GM19372 (cell line): ENCODE measurements around the gene OR1L6.

Source experiments
- ATAC-seq: cut with Tn5 transposase; IDR thresholded peaks from one replicate; pipeline ENCODE4 v1.9.1; 2021; ENCODE audit warnings: mild to moderate bottlenecking, low read depth, moderate library complexity; ENCODE audit not compliant: unreplicated experiment

OR1L6 gene

DNA sequence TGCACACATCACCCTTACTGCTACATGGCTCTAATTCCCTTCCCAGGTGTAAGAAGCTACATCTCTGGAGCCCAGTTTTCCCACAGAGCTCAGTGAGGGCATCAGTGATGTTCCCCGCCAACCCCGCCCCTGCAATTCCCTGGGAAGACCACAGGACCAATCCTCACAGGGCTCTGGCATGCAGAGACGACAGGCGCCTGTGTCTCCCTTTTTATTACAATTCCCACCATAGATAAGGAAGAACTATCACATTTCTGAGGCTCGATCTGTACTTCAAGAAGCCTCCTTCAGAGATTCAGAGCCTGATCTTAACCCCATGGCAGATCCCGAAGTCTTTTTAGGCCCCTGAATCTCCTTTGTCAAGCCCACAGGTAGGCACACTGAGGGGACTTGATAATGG, at the start of gene OR1L6:
OR1L6 (plus strand) TSS at position 301 of the 400 bp plus-strand sequence. CDS start 7,545 bp downstream, outside the sequence.
- ATAC-seq, result no peak

GRCh38 chr9:122695696-122696095, 46.4 kb upstream of the OR1L6 start:
- ATAC-seq, result no peak

DNA sequence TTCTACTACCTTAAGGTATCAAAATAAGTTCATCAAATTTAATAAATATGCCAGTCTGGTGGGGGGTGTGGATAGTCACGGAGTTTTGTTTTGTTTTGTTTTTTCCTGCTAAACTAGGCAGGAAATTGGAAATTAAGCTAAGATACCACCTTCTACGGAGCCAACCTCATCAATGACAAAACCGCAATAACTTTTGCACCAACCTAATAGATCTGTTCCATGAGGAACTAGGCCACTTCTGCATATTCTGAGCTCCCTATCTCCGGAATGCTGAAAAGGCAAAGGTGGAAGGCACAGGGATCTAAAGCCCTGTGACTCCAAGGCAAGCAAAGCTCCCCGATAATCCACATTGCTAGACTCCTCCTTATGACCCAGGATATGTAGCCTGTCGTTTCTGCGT, 24.1 kb upstream of the OR1L6 start:
- ATAC-seq, result no peak

GRCh38 chr9:122719218-122719617, 22.9 kb upstream of the OR1L6 start:
- no peak for ATAC-seq

DNA sequence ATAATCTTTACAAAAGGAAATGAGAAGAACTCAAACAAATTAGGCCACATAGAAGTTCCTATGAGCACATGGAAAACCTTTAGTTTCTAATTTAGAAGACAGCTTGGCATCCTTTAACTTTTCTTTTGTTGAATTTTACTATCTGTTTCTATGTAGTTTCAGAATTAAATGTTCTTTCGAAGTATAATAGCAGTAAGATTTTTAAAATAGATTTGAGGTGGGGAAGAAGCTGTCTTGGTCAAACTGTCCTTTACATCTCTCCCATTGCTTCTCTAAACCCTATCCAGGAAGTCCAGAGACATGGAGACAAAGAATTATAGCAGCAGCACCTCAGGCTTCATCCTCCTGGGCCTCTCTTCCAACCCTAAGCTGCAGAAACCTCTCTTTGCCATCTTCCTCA, 18.4 kb upstream of the OR1L6 start, which contains the start of gene OR1L4:
OR1L4 (plus strand) TSS at position 301 of the 400 bp plus-strand sequence; CDS start at position 301, 0 bp downstream.
- no peak for ATAC-seq

GRCh38 chr9:122754825-122755224, 12.7 kb downstream of the OR1L6 start:
- no peak for ATAC-seq

GRCh38 chr9:122767817-122768216, 25.7 kb downstream of the OR1L6 start:
- ATAC-seq, result no peak

- no peak for ATAC-seq
These were observed 34.9 kb downstream of the OR1L6 start for GRCh38 chr9:122777052-122777451.

DNA sequence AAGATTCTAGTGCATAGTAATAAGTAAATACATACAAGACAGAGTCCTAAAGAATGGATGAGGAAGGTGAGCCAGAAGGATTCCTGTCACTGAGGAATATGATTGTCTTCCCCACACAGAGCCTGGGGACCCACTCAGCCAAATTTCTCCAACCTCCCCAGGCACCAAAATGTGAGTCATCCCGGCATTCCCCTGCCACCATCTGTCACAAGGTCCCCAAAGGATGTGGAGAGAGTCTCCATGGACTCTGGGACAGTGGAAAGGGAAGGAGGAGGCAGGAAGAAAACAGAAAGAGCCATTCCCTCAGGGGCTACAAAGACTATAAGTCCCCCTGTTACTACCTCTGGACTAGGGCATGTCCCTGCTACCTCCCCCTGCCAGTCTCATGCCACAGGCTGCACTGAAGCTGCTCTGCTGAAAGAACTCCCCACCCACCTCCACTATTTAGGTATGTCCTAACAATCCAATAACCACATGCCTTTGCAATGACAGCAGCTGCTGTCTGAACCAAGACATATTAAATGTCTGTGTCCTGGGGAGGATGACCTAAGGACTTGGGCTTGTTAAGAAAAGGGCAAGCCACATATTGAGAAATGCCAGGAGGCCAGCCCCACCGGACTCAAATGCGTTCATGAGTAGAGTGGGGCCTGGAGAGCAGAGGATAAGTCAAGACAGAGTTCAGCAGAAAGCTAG, 36.0 kb downstream of the OR1L6 start:
- no peak for ATAC-seq

DNA sequence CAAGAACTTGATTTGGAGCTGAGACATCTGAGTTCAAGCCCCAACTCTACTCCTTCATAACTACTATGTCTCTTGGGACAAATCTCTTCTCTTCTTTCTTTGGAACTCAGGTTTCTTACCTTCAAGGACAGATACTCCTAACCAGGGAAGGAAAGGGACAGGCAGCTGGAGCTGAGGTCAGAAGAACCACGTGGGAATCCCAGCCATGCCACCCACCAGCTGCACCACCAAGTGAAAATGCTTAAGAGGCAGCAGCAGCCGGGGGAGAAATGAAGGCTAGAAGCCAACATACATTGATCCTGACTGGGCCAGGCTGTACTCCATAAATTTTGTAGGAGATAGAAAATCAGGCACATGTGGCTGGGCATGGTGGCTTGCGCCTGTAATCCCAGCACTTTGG, 37.1 kb downstream of the OR1L6 start:
- no peak for ATAC-seq

DNA sequence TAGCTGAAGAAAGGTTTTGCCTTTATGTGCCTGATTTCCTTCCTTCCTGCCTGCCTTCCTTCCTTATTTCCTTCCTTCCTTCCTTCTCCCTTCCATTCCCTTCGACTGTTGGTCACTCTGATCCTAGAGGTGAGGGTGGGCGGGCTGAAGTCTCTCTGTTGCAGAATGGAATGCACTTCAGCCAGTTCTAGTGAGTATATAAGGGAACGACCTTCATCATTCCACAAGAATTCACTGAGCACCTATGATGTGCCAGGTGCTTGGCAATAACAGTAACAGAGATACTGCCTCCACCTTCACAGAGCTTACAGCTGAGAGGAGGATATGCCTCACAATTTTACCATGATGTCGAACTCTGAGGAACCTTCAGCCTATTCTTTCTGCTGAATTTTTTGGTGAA, 37.9 kb downstream of the OR1L6 start:
- ATAC-seq, result no peak

DNA sequence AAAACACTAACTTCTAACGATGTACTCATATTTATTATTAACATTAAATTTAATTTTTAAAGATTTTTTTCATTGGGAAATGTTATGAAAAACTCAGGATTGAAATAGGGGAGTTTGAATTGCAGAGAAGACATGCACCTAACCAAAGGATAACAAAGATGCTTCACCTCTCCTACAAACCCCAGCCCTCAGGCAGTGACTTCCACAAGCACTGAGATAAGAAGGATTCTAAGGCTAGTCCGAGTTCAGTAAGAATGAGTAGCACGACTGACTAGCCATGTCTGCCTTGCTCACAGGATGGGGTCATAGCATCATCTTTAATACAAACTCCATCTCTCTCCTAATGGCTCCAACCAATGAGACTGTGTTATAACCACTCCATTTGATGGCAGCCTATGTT, 39.6 kb downstream of the OR1L6 start:
- no peak for ATAC-seq

- no peak for ATAC-seq
These were observed 43.2 kb downstream of the OR1L6 start for GRCh38 chr9:122785269-122785668.

DNA sequence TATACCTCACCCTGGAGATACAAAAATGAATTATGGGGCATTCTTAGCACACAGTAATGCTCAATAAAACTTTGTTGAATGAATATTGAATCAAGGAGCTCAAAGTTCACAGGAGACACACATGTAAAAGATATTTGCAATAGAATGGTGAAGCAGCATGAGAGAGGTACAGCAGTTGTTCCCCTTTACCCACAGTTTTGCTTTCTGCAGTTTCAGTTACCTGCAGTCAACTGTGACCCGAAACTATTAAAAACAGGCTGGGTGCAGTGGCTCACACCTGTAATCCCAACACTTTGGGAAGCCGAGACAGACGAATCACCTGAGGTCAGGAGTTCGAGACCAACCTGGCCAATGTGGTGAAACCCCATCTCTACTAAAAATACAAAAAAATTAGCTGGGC, 44.2 kb downstream of the OR1L6 start:
- ATAC-seq, result no peak

GRCh38 chr9:122788831-122789230, 46.7 kb downstream of the OR1L6 start, which contains the start of gene OR5C1:
TSS of gene OR5C1 (plus strand) at chr9:122788933. CDS start at chr9:122788933, 0 bp downstream.
- ATAC-seq, result no peak

DNA sequence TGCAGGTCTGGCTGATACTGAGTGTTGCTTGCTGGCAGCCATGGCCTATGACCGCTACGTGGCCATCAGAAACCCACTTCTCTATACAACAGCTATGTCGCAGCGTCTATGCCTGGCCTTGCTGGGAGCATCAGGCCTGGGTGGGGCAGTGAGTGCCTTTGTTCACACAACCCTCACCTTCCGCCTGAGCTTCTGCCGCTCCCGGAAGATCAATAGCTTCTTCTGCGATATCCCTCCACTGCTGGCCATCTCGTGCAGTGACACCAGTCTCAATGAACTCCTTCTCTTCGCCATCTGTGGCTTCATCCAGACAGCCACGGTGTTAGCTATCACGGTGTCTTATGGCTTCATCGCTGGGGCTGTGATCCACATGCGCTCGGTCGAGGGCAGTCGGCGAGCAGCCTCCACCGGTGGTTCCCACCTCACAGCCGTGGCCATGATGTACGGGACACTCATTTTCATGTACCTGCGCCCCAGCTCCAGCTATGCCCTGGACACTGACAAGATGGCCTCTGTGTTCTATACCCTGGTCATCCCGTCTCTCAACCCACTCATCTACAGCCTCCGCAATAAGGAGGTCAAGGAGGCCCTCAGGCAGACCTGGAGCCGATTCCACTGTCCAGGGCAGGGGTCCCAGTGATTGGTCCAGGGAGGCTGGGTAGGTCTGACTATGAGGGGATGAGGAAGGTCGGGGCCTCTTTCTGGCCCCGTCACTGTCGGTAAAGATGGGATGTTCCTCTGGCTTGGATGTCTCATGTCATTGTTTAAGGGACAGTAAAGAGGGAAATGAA, 47.3 kb downstream of the OR1L6 start:
- no peak for ATAC-seq

DNA sequence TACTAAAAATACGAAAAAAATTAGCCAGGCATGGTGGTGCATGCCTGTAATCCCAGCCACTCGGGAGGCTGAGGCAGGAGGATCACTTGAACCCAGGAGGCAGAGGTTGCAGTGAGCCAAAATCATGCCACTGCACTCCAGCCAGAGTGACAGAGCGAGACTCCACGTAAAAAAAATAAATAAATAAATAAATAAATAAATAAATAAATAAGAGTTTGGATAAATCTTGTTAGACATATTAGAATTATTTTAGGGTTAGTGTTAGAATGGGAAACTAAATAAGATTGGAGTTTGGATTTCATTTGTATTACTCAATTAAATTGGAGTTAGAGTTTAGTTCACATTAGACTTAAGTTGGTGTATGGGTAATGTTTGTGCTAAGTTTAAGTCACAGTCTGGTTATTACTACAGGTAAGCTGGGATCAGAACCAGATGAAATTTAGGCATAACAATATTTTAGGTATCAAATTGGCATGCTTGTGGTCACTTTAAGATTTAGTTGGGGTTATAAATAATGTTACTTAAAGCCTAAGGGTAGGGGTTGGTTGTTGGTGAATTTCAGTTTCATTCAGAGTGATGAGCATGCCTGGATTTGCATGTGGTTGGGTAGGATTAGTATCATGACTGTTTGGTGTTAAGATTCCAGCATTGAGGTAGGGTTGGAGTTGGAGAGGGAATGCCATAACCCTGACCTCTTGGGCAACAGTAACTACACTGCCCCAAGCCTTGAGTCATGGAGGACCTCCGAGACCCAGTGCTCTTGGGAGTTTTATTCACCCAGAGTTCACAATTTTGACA, 50.0 kb downstream of the OR1L6 start:
- no peak for ATAC-seq

- ATAC-seq, result no peak
These were observed 55.4 kb downstream of the OR1L6 start for GRCh38 chr9:122797316-122798063.
